Hepatic stellate cell (primary cell): ENCODE measurements around the gene PDGFRB.

Experiments used
- DNase-seq: peaks from one replicate; pipeline ENCODE4 v3.0.0; 2011; ENCODE audit warnings: low spot score

The PDGFRB gene

DNA sequence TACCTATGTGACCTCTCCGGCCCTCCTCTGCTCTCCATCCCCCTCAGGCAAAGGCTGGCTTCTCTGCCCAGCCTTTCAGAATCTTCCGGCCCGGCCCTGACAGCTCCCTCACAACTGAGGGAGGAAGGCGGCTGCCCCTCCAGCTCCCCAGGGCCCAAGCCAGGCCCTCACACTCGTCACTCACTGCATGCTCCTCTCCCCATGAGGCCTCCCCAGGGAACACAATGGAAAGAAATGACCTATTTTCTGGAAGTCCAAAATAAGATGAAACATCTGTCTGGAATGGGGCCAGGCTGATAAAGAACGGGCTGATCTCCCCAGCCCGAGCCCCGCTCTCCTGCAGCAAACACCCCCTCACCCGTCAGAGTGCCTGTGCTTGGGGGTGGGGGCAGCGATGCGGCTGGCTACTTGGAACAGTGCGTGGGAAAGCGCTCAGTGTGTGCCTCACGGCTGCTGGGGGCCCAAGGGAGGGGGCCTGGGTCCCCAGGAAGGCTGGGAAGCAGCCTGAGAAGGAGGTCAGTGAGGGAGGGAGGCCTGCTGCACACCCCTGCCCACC lies 11.3 kb downstream of the PDGFRB start:
- peak; percentile 81 for DNase-seq

DNA sequence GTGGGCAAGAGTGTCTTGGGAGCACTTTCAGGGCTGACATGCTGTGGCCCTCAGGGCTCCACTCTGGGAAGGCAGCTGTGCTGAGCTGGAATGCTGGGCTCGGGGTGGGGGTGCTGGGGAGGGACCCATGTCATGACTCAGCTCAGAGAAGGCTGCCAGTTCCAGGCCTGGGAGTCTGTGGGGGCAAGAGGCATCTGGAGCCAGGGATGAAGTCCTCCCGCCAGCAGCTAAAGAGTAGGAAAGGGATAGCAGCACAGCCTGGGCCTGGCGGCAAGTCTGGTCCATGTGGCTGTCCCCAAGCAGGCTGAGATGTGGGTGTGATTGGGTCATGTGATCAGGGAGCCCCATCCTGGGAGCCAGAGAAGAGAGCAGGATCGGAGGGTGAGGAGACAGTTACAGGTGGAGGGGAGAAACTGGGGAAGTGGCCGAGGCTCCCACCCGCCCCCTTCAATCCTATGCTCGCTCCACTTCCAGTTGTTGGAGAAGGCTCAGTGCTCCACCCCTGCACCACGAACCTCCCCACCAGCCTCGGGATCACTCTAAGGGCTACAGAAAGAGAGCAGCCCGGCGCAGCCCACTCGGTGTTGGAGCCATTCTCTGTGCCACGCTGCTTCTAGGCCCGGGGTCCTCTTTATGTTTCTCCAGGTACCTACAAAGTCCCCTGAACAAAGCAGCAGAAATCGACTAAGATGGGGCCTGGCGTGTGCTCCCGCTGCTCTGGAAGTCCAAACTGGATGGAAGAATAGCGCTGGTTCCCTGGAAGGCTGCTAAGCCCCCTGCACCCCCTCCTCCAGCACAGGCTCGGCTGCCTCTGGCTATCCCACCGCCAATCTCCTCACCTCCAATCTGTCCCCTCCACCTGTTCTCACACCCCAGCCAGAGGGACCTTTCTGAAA lies 12.0 kb downstream of the PDGFRB start:
- DNase-seq: peak; percentile 92

DNA sequence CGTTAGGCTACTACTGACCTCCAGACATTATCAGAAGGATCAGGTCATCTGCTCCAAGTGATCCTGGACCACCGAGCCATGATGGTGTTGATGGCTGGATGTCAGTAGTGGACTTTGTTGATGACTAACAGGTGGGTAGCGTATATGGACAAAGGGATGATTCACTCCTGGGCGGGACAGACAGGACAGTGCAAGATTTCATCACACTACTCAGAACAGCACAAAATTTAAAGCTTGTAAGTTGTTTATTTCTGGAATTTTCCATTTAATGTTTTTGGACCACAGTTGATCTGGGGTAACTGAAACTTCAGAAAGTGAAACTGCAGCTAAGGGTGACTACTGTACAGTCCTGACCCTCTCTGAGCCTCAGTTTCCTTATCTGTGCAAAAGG lies 12.7 kb downstream of the PDGFRB start:
- DNase-seq: peak; percentile 69

DNA sequence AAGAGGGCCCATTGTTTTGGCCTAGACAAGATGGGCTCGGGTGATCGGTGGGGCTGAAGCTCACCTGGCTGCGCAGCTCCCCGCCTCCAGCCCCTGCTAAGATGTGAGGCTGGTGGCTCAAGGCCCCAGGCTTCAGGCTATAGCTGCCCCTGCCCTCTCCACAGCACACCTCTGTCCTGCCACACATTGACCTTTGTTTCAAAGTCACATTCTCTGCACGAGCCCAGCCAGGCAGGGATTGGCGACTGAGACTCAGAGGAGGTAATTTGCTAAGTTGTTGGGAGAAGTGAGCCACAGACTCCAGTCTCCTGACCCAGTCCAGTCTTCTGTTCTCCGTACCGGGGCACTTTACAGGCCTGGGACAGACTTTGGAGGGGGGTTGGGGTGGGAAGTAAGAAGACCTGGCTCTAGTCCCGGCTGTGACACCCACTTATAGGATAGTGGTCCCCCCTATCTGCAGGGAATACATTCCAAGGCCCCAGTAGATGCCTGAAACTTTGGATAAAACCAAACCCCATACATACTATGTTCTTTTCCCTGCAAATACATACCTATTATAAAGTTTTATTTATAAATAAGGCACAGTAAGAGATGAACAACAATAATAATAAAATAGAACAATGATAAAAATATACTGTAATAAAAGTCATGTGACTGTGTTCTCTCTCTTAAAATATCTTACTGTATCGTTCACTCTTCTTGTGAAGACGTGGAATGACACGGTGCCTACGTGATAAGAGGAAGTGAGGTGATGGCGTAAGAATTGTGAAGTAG lies 13.3 kb downstream of the PDGFRB start:
- DNase-seq: no peak

- DNase-seq: peak; percentile 83
Measured at GRCh38 chr5:150141544-150142184, 14.0 kb downstream of the PDGFRB start.

DNA sequence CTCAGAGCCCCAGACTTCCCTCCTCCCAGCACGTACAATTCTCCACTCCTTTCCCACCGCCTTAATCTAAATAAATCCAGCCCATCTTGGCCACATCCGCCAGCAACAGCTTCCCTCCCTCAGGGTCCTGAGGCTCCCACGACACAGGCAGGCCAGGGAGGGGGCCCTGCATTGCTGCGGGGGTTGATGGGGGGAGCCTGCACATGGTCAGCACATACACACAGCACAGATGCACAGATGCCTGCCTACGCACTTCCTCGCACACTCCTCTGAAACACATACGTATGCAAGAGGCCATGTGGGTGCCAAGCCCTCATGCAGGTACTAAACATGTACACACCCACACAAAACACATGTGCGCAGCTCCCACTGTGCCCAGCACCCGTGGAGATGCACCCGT lies 14.8 kb downstream of the PDGFRB start:
- DNase-seq: peak; percentile 72

DNA sequence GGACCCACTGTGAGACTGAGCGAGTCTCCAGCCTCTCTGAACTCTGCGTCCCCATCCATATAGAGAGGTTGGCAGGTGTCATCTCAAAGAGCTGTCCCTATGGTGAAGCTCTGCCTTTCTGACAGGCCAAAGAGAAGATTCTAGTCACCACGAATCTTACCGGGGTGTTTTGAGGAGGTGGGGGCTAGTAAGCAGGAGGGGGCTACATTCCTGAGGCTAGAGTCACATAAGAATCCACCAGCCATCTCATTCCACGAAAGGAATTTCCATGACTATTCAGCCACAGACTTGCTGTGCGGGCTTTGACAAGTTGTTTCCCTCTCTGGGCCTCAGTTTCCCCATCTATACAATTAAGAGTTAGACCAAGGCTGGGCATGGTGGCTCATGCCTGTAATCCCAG lies 16.3 kb downstream of the PDGFRB start:
- DNase-seq: peak; percentile 73

DNA sequence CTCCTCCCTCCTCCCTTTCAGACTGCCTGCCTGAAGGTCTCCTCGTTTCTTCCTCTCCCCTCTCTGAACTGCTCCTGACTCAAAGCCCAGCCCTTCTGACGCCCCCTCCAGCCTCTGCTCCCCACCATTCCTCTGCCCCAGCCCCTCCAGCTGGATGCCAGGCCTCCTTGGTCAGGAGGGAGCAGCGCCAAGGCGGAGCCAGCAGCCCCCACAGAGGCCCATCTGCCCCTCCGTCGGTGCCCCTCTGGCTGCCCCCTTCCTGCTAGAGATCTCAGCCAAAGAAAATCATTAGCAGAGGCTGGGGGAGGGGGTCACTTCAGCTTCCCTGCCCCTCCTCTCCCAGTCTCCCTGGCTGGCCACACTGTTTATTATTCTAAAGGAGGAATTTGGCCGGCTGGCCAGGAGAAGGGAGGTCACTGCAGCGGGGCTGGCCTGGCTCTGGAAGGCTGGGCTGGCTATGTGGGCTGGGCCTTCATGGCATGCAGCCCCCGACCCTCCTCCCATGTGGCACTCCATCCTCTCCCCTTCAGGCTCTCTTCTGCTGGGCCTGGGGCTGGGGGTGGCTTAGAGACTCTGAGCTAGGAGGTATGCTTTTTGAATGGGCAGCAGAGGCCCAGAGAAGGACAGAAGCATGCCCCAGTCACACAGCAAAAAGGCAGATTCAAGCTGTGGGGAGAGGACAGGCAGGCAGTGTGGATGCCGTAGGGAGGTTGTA lies 16.9 kb downstream of the PDGFRB start:
- DNase-seq: peak; percentile 90

- no peak for DNase-seq
Measured at GRCh38 chr5:150137997-150138396, 17.6 kb downstream of the PDGFRB start.

- peak; percentile 77 for DNase-seq
Measured at GRCh38 chr5:150137168-150137957, 18.3 kb downstream of the PDGFRB start.

GRCh38 chr5:150136305-150137167 lies 19.1 kb downstream of the PDGFRB start:
- no peak for DNase-seq

- no peak for DNase-seq
Measured at GRCh38 chr5:150135557-150136304, 19.9 kb downstream of the PDGFRB start.

DNA sequence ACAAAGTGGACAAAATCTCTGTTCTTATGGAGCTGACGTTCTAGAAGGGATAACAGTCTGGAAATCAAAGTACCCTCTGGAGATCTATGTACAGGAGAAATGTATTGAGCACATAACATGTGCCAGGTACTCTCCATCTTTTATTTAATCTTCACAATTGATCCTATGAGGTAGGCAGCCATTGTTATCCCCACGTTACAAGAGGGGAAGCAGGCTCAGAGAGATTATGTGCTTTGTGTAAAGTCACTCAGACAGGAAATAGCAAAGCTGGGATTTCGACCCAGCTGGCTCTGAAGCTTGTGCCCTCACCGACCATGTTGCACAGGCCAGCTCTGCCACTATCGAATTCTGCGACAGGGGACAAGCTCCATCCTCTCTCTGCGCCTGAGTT lies 21.5 kb downstream of the PDGFRB start:
- no peak for DNase-seq

- DNase-seq: no peak
Measured at GRCh38 chr5:150133581-150134197, 22.0 kb downstream of the PDGFRB start.

- DNase-seq: no peak
Measured at GRCh38 chr5:150132740-150133139, 22.9 kb downstream of the PDGFRB start.

- DNase-seq: no peak
Measured at GRCh38 chr5:150131978-150132694, 23.5 kb downstream of the PDGFRB start.

DNA sequence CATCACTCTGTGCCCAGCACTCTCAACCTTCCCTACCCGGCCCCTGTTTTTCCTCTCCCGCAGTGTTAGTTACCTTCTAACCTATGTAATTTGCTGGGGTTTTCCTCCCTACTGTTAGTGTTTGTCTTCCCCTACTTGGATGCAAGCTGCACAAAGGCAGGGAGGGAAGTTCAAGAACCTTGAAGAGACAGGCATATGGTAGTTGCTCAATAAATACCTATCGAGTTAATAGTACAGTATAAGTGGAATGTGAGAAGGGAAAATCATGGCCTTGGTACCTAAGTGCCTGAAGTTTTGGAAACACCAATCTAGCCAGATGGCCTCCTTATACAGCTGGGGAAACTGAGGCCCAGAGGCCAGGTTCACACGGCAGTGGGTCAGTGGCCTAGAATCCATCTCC lies 24.2 kb downstream of the PDGFRB start:
- no peak for DNase-seq

DNA sequence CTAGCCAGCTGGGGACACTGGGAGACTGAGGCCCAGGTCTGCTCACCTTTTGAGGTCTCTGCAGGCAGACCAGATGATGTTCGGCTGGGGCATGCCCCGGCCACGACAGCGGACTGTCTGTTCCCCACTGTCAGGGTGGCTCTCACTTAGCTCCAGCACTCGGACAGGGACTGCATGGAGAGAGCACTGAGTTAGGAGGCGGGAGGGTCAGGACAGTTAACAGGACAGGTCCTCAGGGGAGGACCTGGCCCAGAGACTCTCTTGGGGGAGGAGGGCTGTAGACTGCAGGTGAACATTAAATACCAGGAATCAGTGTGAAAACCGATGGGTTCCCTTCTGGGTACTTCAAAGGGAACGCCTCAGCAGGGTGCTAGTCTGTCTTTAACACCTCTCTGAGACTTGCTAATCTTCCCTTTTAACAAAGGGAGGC lies 25.1 kb downstream of the PDGFRB start:
- no peak for DNase-seq
